OCI-LY1 (cell line): ENCODE results near the gene SSBP3.

Experiments used
- CTCF ChIP-seq: fragments of 200-600 bp; sonication (generic), shearing (Covaris generic); IDR thresholded peaks from 2 replicates; pipeline ENCODE4 v1.5.1; 2017; ENCODE audit warnings: mild to moderate bottlenecking, antibody characterized with exemption, low read length, moderate library complexity, mixed read lengths
- EZH2 ChIP-seq: fragments of 200-600 bp; sonication (generic), shearing (Covaris generic); IDR thresholded peaks from 2 replicates; pipeline ENCODE4 v1.8.0; 2017; ENCODE audit warnings: borderline replicate concordance, mixed run types, mild to moderate bottlenecking, antibody characterized with exemption, low read length, moderate library complexity, mixed read lengths

- no peak for TF ChIP-seq CTCF
- no peak for TF ChIP-seq EZH2
These were observed 33.5 kb upstream of the SSBP3 start for GRCh38 chr1:54439550-54440223.
